IMR-90 (cell line): ENCODE results near the gene NEDD4L. TPM values are rescaled to one million over a fixed set of nuclear protein-coding genes. Genes with fewer than 3 reads are reported as not detected.

Experiments
- ATAC-seq: fragments of 200-7000 bp; cut with Tn5 transposase; 2 replicates; pipeline ENCODE4 v1.9.1; 2020; ENCODE audit warnings: low read depth, mild to moderate bottlenecking, moderate library complexity
- BruUV-seq: library from RNA; stranded (reverse); fragments of 400-500 nt; replicated peaks from 2 replicates; lab custom pipeline; 2021; lab: Mats Ljungman, UMichigan
- CTCF ChIA-PET: fragments of 300-600 bp; formaldehyde crosslinking; extraction: SDS; loops from one replicate; lab custom pipeline; 2021; ENCODE audit warnings: antibody characterized with exemption; lab: Yijun Ruan, JAX
- POLR2A ChIA-PET: fragments of 300-600 bp; sonication (Branson Sonifier 250); formaldehyde crosslinking; loops from one replicate; lab custom pipeline; 2022; ENCODE audit warnings: antibody characterized with exemption; ENCODE audit not compliant: unreplicated experiment; lab: Charles Lee
- DNase-seq: peaks from one replicate; pipeline ENCODE4 v3.0.0; 2013
- H2AFZ ChIP-seq: replicated peaks from 2 replicates; pipeline ENCODE3; 2013; ENCODE audit warnings: low read length, mild to moderate bottlenecking; ENCODE audit not compliant: poor library complexity
- H2AK5ac ChIP-seq: 2 replicates; pipeline ENCODE4 v1.6.1; 2013; ENCODE audit warnings: low read depth, low read length, inconsistent platforms
- H2AK9ac ChIP-seq: replicated peaks from 2 replicates; pipeline ENCODE3; 2013; ENCODE audit warnings: mild to moderate bottlenecking, low read depth, low read length, moderate library complexity; ENCODE audit not compliant: poor library complexity
- H2BK120ac ChIP-seq: 2 replicates; pipeline ENCODE4 v1.6.1; 2013; ENCODE audit warnings: low read depth, low read length, inconsistent platforms
- H2BK15ac ChIP-seq: 3 replicates; pipeline ENCODE4 v1.6.1; 2013; ENCODE audit warnings: low read depth, low read length, inconsistent platforms
- H2BK20ac ChIP-seq: 2 replicates; pipeline ENCODE4 v1.6.1; 2013; ENCODE audit warnings: low read depth, mild to moderate bottlenecking, inconsistent platforms, low read length, moderate library complexity
- H2BK5ac ChIP-seq: 2 replicates; pipeline ENCODE4 v1.6.1; 2013; ENCODE audit warnings: mild to moderate bottlenecking, low read depth, low read length, inconsistent platforms; ENCODE audit not compliant: poor library complexity, severe bottlenecking
- H3K14ac ChIP-seq: replicated peaks from 2 replicates; pipeline ENCODE4 v1.6.1; 2013; ENCODE audit warnings: low read depth, low read length, inconsistent platforms
- H3K18ac ChIP-seq: 2 replicates; pipeline ENCODE4 v1.6.1; 2013; ENCODE audit warnings: low read depth, low read length, control low read depth
- H3K23ac ChIP-seq: 2 replicates; pipeline ENCODE4 v1.6.1; 2013; ENCODE audit warnings: low read depth, low read length, inconsistent platforms
- H3K27ac ChIP-seq: 2 replicates; pipeline ENCODE4 v1.5.1; 2013; ENCODE audit warnings: mild to moderate bottlenecking, control low read depth, low read length; ENCODE audit not compliant: insufficient read depth
- H3K27me3 ChIP-seq: 2 replicates; pipeline ENCODE4 v1.6.1; 2013; ENCODE audit warnings: low read length; ENCODE audit not compliant: control insufficient read depth, insufficient read depth
- H3K36me3 ChIP-seq: 2 replicates; pipeline ENCODE4 v1.6.1; 2013; ENCODE audit warnings: low read length, mixed read lengths; ENCODE audit not compliant: control insufficient read depth, insufficient read depth
- H3K4ac ChIP-seq: 2 replicates; pipeline ENCODE4 v1.6.1; 2013; ENCODE audit warnings: low read depth, low read length, inconsistent platforms
- H3K4me1 ChIP-seq: 2 replicates; pipeline ENCODE4 v1.6.1; 2013; ENCODE audit warnings: low read length, mixed read lengths; ENCODE audit not compliant: control insufficient read depth, insufficient read depth
- H3K4me2 ChIP-seq: 2 replicates; pipeline ENCODE4 v1.6.1; 2013; ENCODE audit warnings: low read depth, mild to moderate bottlenecking, control low read depth, low read length, moderate library complexity
- H3K4me3 ChIP-seq: 2 replicates; pipeline ENCODE4 v1.5.1; 2013; ENCODE audit warnings: low read depth, mild to moderate bottlenecking, control low read depth, low read length, moderate library complexity; ENCODE audit not compliant: insufficient read depth
- H3K56ac ChIP-seq: 2 replicates; pipeline ENCODE4 v1.6.1; 2013; ENCODE audit warnings: low read length, inconsistent platforms; ENCODE audit not compliant: insufficient read depth; ENCODE audit errors: extremely low read depth
- H3K79me1 ChIP-seq, 2 experiments: 2 replicates each; pipeline ENCODE4 v1.6.1; 2013; ENCODE audit warnings: low read length in 2 of 2, inconsistent platforms in 1 of 2, low read depth in 1 of 2
- H3K9ac ChIP-seq: 2 replicates; pipeline ENCODE4 v1.6.1; 2013; ENCODE audit warnings: low read depth, low read length, control low read depth
- H3K9me1 ChIP-seq: 2 replicates; pipeline ENCODE4 v1.6.1; 2013; ENCODE audit warnings: low read length, inconsistent platforms; ENCODE audit not compliant: insufficient read depth
- H3K9me3 ChIP-seq: 2 replicates; pipeline ENCODE4 v1.6.1; 2013; ENCODE audit warnings: low read length; ENCODE audit not compliant: control insufficient read depth, insufficient read depth
- H4K20me1 ChIP-seq: 2 replicates; pipeline ENCODE4 v1.6.1; 2013; ENCODE audit warnings: low read length, inconsistent platforms; ENCODE audit not compliant: insufficient read depth
- H4K5ac ChIP-seq: 2 replicates; pipeline ENCODE4 v1.6.1; 2013; ENCODE audit warnings: mild to moderate bottlenecking, low read depth, low read length, control low read depth
- H4K8ac ChIP-seq, 2 experiments: 2 replicates each; pipeline ENCODE4 v1.6.1; 2013; ENCODE audit warnings: low read depth in 2 of 2, low read length in 2 of 2, control low read depth in 1 of 2, inconsistent platforms in 1 of 2
- H4K91ac ChIP-seq: 2 replicates; pipeline ENCODE4 v1.6.1; 2013; ENCODE audit warnings: low read depth, low read length, inconsistent platforms; ENCODE audit not compliant: insufficient read depth
- BHLHE40 ChIP-seq: fragments of 150-350 bp; IDR thresholded peaks from 2 replicates; pipeline ENCODE4 v1.6.1; 2016; ENCODE audit warnings: mild to moderate bottlenecking, low read depth, low read length
- CEBPB ChIP-seq: IDR thresholded peaks from 2 replicates; pipeline ENCODE4 v1.6.1; 2012; ENCODE audit warnings: low read depth, low read length, improper control_type of control experiment
- CTCF ChIP-seq: conservative IDR thresholded peaks from 2 replicates; pipeline ENCODE4 v1.5.1; 2012; ENCODE audit warnings: mild to moderate bottlenecking, low read depth, low read length, improper control_type of control experiment
- ELK1 ChIP-seq: fragments of 150-350 bp; IDR thresholded peaks from 2 replicates; pipeline ENCODE4 v1.6.1; 2016; ENCODE audit warnings: low read depth, mild to moderate bottlenecking, low read length, moderate library complexity, borderline replicate concordance
- MXI1 ChIP-seq: IDR thresholded peaks from 2 replicates; pipeline ENCODE4 v1.6.1; 2012; ENCODE audit warnings: low read depth, mild to moderate bottlenecking, low read length, moderate library complexity, borderline replicate concordance
- POLR2A ChIP-seq: IDR thresholded peaks from 2 replicates; pipeline ENCODE4 v1.6.1; 2012; ENCODE audit warnings: mild to moderate bottlenecking, low read depth, low read length
- RAD21 ChIP-seq: IDR thresholded peaks from 2 replicates; pipeline ENCODE4 v1.6.1; 2012; ENCODE audit warnings: low read length, improper control_type of control experiment
- RCOR1 ChIP-seq: IDR thresholded peaks from 2 replicates; pipeline ENCODE4 v1.6.1; 2012; ENCODE audit warnings: mild to moderate bottlenecking, low read length, improper control_type of control experiment; ENCODE audit not compliant: insufficient replicate concordance
- RFX5 ChIP-seq: IDR thresholded peaks from 2 replicates; pipeline ENCODE4 v1.8.0; 2012; ENCODE audit warnings: low read depth, mild to moderate bottlenecking, low read length, moderate library complexity
- USF2 ChIP-seq: fragments of 150-350 bp; IDR thresholded peaks from 2 replicates; pipeline ENCODE4 v1.6.1; 2017; ENCODE audit warnings: mild to moderate bottlenecking, antibody characterized with exemption, low read length, low read depth
- WGBS, 2 experiments: methylation state at CpG; one replicate each; pipeline versions ENCODE4 v1.1.5 to v1.1.7; 2013; ENCODE audit warnings: missing lambda C conversion rate in 2 of 2; ENCODE audit not compliant: insufficient read length in 1 of 2; ENCODE audit errors: extremely low coverage in 2 of 2; 5-methylcytosine and 5-hydroxymethylcytosine counted together
- dilution Hi-C: fragments of 300-500 bp; cut with HindIII; formaldehyde crosslinking; loops from one replicate; pipeline ENCODE4 v1.14.3; 2018; ENCODE audit warnings: low sequenced_read_pairs; ENCODE audit not compliant: unreplicated experiment
- in situ Hi-C: fragments of 300-500 bp; cut with MboI; formaldehyde crosslinking; loops from 3 replicates; pipeline ENCODE4 v1.14.3; 2019; ENCODE audit warnings: low sequenced_read_pairs, inconsistent platforms, mixed read lengths
- intact Hi-C: fragments of 100-400 bp; cut with micrococcal nuclease; formaldehyde crosslinking; loops from 2 replicates; pipeline ENCODE4 v1.10.0; 2022
- polyA plus RNA-seq, 3 experiments: library from polyadenylated mRNA; depleted of rRNA; stranded (reverse); fragments of >200 nt; gene quantifications; 2 replicates each; pipeline ENCODE4 v1.2.3, GENCODE V29; 2012; ENCODE audit warnings: low replicate concordance in 1 of 3
- total RNA-seq: library from RNA; depleted of rRNA; stranded (reverse); fragments of >200 nt; gene quantifications from 2 replicates; pipeline ENCODE4 v1.2.3, GENCODE V29; 2012

NEDD4L gene
- total and polyA plus RNA-seq, 2 of the 4 experiments (the other 2 are of a cell fraction) = 10.0 to 10.9 TPM

DNA sequence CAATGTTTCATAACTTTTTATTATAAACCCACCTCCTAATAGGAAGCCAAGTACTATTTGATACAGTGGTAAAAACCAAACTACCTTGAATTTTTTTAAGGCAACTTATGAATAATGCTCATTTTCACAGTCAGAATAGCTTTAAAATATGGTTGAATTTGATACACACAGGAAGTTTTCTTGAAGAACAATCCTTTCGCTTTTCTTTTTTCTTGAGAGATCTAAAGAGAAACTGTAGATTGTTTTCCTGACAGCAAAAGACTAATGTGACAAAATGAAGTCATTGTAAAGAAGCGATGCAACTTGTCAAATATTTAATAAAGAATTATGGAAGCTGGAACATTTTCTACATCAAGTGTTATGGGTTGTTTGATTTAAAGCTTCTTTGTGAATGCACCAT lies 357.2 kb downstream of the NEDD4L start:
- no peak overlapping the region for H2BK5ac ChIP-seq
- in situ Hi-C loops (no loop called here), intact Hi-C loops (no loop called here), dilution Hi-C loops (no loop called here)
- H2AFZ ChIP-seq = no peak overlapping the region
- no peak overlapping the region for H3K9ac ChIP-seq
- no peaks in the 10 kb centered on the region for H4K20me1 ChIP-seq
- no peak overlapping the region for H3K27ac ChIP-seq
- ATAC-seq (no peak), DNase-seq (no peak)
- H3K4me2 ChIP-seq = no peak overlapping the region
- no peak overlapping the region for H4K5ac ChIP-seq
- H3K14ac ChIP-seq = no peak overlapping the region
- no peak overlapping the region for H2BK120ac ChIP-seq
- H3K27me3 ChIP-seq = peaks cover 4% of the 10 kb centered on the region
- H3K9me3 ChIP-seq = no peaks in the 10 kb centered on the region
- CTCF ChIA-PET = no interaction called here
- POLR2A ChIA-PET = no interaction called here
- no peaks in the 10 kb centered on the region for H3K9me1 ChIP-seq
- no peak overlapping the region for H2BK20ac ChIP-seq
- no TSS peak for BruUV-seq
- no peak overlapping the region for H2AK9ac ChIP-seq
- WGBS, 2 experiments = no CpG with 5 or more reads among the region's 2 CpGs
- no peaks in the 10 kb centered on the region for H3K4me1 ChIP-seq
- H3K79me1 ChIP-seq = no peaks in the 10 kb centered on the region
- no peak overlapping the region for H4K91ac ChIP-seq
- no peak overlapping the region for H2AK5ac ChIP-seq
- no peaks in the 10 kb centered on the region; the same call in 1 of the 2 replicates for H3K36me3 ChIP-seq
- H4K8ac ChIP-seq = no peak overlapping the region
- H3K4ac ChIP-seq = no peak overlapping the region
- no peak overlapping the region for H3K23ac ChIP-seq
- TF ChIP-seq RAD21 = no peak
- TF ChIP-seq RCOR1 = no peak
- TF ChIP-seq USF2 = no peak
- no peak for TF ChIP-seq POLR2A
- TF ChIP-seq BHLHE40 = no peak
- no peak for TF ChIP-seq MXI1
- no peak for TF ChIP-seq RFX5
- TF ChIP-seq ELK1 = no peak
- no peak for TF ChIP-seq CTCF
- TF ChIP-seq CEBPB = no peak
- H3K56ac ChIP-seq = no peak overlapping the region
- H3K18ac ChIP-seq = no peak overlapping the region
- no peak overlapping the region for H2BK15ac ChIP-seq
- H3K4me3 ChIP-seq = no peak overlapping the region
